ENCODE results near the gene C2CD2. TPM values are rescaled to one million over a fixed set of nuclear protein-coding genes. Genes with fewer than 3 reads are reported as not detected.

C2CD2 gene
- total RNA-seq, 1 experiment from 2014 or later = 50.4 TPM

- ChIA-PET CTCF (no interaction called here), POLR2A (ENCODE audit: unreplicated experiment) (interaction anchor here (0.6 kb wide), 1 partner anchor 302 kb away, joined by 5 read pairs; no protein-coding TSS in a partner anchor)
- Histone ChIP-seq H3K4me1 (ENCODE audit: insufficient read depth, low read length) (no peaks in the 10 kb centered on the region), H3F3A (ENCODE audit: low read length, unreplicated experiment) (no peaks in the 10 kb centered on the region), H3K4me3 (ENCODE audit: low read length) (no peak overlapping the region), H3K9ac (ENCODE audit: low read length) (no peak overlapping the region), H3K9me2 (replicated peaks; ENCODE audit: low read length) (no peaks in the 10 kb centered on the region), H4K20me1 (ENCODE audit: low read length) (no peaks in the 10 kb centered on the region), H3K9me3 (ENCODE audit: low read length) (no peaks in the 10 kb centered on the region), H3K27ac (ENCODE audit: low read length) (no peak overlapping the region), H3K4me2 (ENCODE audit: low read length) (no peak overlapping the region), H3K27me3 (ENCODE audit: low read length) (no peaks in the 10 kb centered on the region), H2AFZ (ENCODE audit: low read length) (no peak overlapping the region), H3K36me3 (ENCODE audit: low read depth, low read length) (peaks cover 31% of the 10 kb centered on the region), H3K79me2 (ENCODE audit: low read length) (0 out of 2 replicates have a peak, but pooled peaks cover 6% of the 10 kb centered on the region)
- no peak for ATAC-seq
- no TSS peak for BruUV-seq (replicated peaks)
- TF ChIP-seq CTCF (conservative IDR thresholded peaks at IDR 0.05; ENCODE audit: low read depth, low read length) (no peak), EZH2 (IDR thresholded peaks at IDR 0.05; ENCODE audit: low read length, unreplicated experiment) (no peak), EZH2phosphoT487 (IDR thresholded peaks at IDR 0.05; ENCODE audit: borderline replicate concordance, low read length) (no peak)
- DNase-seq = no peak
- intact Hi-C loops (cut with micrococcal nuclease) = no loop called here
These were observed 35.1 kb downstream of the C2CD2 start for GRCh38 chr21:41918561-41919358.

GRCh38 chr21:41917531-41917930, 36.3 kb downstream of the C2CD2 start:
- Histone ChIP-seq H3K27me3 (ENCODE audit: low read length) (no peaks in the 10 kb centered on the region), H3K9me2 (replicated peaks; ENCODE audit: low read length) (no peaks in the 10 kb centered on the region), H3K79me2 (ENCODE audit: low read length) (no peaks in the 10 kb centered on the region), H3K4me2 (ENCODE audit: low read length) (no peak overlapping the region), H3K9me3 (ENCODE audit: low read length) (no peaks in the 10 kb centered on the region), H3F3A (ENCODE audit: low read length, unreplicated experiment) (no peaks in the 10 kb centered on the region), H3K27ac (ENCODE audit: low read length) (no peak overlapping the region), H3K4me1 (ENCODE audit: insufficient read depth, low read length) (no peaks in the 10 kb centered on the region), H2AFZ (ENCODE audit: low read length) (no peak overlapping the region), H3K9ac (ENCODE audit: low read length) (no peak overlapping the region), H4K20me1 (ENCODE audit: low read length) (no peaks in the 10 kb centered on the region), H3K4me3 (ENCODE audit: low read length) (no peak overlapping the region), H3K36me3 (ENCODE audit: low read depth, low read length) (peaks cover 41% of the 10 kb centered on the region)
- POLR2A ChIA-PET (ENCODE audit: unreplicated experiment) = no interaction called here
- BruUV-seq (replicated peaks) = no TSS peak
- CTCF ChIA-PET = no interaction called here
- DNase-seq (no peak), ATAC-seq (no peak)
- intact Hi-C loops (cut with micrococcal nuclease) = no loop called here
- no peak for TF ChIP-seq EZH2phosphoT487 (IDR thresholded peaks at IDR 0.05; ENCODE audit: borderline replicate concordance, low read length)
- no peak for TF ChIP-seq CTCF (conservative IDR thresholded peaks at IDR 0.05; ENCODE audit: low read depth, low read length)
- no peak for TF ChIP-seq EZH2 (IDR thresholded peaks at IDR 0.05; ENCODE audit: low read length, unreplicated experiment)

GRCh38 chr21:41916888-41917433, 36.9 kb downstream of the C2CD2 start:
- no peak for ATAC-seq
- BruUV-seq (replicated peaks) = no TSS peak
- H3K27ac ChIP-seq (ENCODE audit: low read length) = no peak overlapping the region
- intact Hi-C loops (cut with micrococcal nuclease) = no loop called here
- no peaks in the 10 kb centered on the region for H3F3A ChIP-seq (ENCODE audit: low read length, unreplicated experiment)
- no peaks in the 10 kb centered on the region for H3K9me3 ChIP-seq (ENCODE audit: low read length)
- H3K27me3 ChIP-seq (ENCODE audit: low read length) = no peaks in the 10 kb centered on the region
- no peaks in the 10 kb centered on the region for H3K4me1 ChIP-seq (ENCODE audit: insufficient read depth, low read length)
- no peak for TF ChIP-seq EZH2 (IDR thresholded peaks at IDR 0.05; ENCODE audit: low read length, unreplicated experiment)
- TF ChIP-seq CTCF (conservative IDR thresholded peaks at IDR 0.05; ENCODE audit: low read depth, low read length) = no peak
- CTCF ChIA-PET = no interaction called here
- POLR2A ChIA-PET (ENCODE audit: unreplicated experiment) = no interaction called here
- no peak overlapping the region for H3K9ac ChIP-seq (ENCODE audit: low read length)
- H3K79me2 ChIP-seq (ENCODE audit: low read length) = no peaks in the 10 kb centered on the region
- H2AFZ ChIP-seq (ENCODE audit: low read length) = no peak overlapping the region
- no peak overlapping the region for H3K4me3 ChIP-seq (ENCODE audit: low read length)
- no peaks in the 10 kb centered on the region for H3K9me2 ChIP-seq (replicated peaks; ENCODE audit: low read length)
- no peak for DNase-seq
- no peaks in the 10 kb centered on the region for H4K20me1 ChIP-seq (ENCODE audit: low read length)
- H3K36me3 ChIP-seq (ENCODE audit: low read depth, low read length) = peaks cover 43% of the 10 kb centered on the region
- H3K4me2 ChIP-seq (ENCODE audit: low read length) = no peak overlapping the region

All from PC-3 (cell line).